Testis (tissue), 2 donors: ENCODE results near the gene SLC16A13.

Source experiments
- POLR2A ChIP-seq: fragments of 450-650 bp; IDR thresholded peaks from one replicate; pipeline ENCODE4 v1.6.1; 2017; ENCODE audit warnings: antibody characterized with exemption, mild to moderate bottlenecking, moderate library complexity
- TF ChIP-seq, protein P1 (sequence below), 3 experiments: fragments of 450-650 bp in 2 of 3; fragments of 200-600 bp in 1 of 3; sonication (generic) in 1 of 3; IDR thresholded peaks; one replicate each; pipeline ENCODE4 v1.5.1; 2016 to 2019; ENCODE audit warnings: antibody characterized with exemption in 3 of 3, mild to moderate bottlenecking in 2 of 3, moderate library complexity in 1 of 3

DNA sequence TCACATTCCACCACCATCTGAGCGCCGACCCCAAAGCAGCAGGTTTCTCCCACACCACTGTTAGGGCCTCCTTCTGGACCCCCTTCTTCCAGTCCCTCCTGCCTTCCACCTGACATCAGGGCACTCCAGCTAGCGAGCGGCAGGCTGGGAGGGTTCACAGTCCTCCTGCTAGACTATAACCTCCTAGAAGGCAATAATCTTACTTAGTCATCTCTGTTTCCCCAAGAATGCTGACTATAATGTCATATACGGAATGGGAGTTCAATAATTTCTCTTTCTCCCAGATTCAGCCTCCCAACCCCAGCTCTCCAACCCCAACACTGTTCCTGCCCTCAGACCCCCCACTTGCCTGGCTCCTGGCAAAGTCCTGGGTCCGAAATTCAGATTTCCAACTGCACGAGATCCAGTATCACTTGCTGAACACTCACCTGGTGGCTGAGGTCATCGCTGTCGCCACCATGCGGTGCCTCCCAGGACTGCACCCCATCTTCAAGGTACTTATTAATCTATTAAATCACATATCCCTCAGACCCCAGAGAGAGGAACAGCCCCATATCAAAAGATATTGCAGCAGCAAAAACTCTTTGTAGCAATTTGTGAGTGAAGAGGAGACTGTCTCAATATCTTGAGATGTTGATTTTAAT is 34.4 kb upstream of the SLC16A13 start:
- TF ChIP-seq, protein P1, sequence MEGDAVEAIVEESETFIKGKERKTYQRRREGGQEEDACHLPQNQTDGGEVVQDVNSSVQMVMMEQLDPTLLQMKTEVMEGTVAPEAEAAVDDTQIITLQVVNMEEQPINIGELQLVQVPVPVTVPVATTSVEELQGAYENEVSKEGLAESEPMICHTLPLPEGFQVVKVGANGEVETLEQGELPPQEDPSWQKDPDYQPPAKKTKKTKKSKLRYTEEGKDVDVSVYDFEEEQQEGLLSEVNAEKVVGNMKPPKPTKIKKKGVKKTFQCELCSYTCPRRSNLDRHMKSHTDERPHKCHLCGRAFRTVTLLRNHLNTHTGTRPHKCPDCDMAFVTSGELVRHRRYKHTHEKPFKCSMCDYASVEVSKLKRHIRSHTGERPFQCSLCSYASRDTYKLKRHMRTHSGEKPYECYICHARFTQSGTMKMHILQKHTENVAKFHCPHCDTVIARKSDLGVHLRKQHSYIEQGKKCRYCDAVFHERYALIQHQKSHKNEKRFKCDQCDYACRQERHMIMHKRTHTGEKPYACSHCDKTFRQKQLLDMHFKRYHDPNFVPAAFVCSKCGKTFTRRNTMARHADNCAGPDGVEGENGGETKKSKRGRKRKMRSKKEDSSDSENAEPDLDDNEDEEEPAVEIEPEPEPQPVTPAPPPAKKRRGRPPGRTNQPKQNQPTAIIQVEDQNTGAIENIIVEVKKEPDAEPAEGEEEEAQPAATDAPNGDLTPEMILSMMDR (IDR thresholded peaks at IDR 0.05): peak in 1 of 3 experiments; percentile 54
- TF ChIP-seq POLR2A: no peak
